HCT116 (cell line): ENCODE results near the gene HLA-DRA.

Source experiments
- CTCF ChIP-seq, 3 experiments: fragments of 200-600 bp in 1 of 3; sonication (generic) in 1 of 3; IDR thresholded peaks in 2 of 3; conservative IDR thresholded peaks in 1 of 3; 2 replicates each; pipeline ENCODE4 v1.5.1; 2012 to 2017; ENCODE audit warnings: low read depth in 2 of 3, low read length in 2 of 3, antibody characterized with exemption in 1 of 3, borderline replicate concordance in 1 of 3, control low read depth in 1 of 3, mild to moderate bottlenecking in 1 of 3, mixed read lengths in 1 of 3, mixed run types in 1 of 3, moderate library complexity in 1 of 3; ENCODE audit not compliant: insufficient read depth in 1 of 3
- EZH2 ChIP-seq: fragments of 200-600 bp; sonication (generic); IDR thresholded peaks from 2 replicates; pipeline ENCODE4 v1.6.1; 2017; ENCODE audit warnings: antibody characterized with exemption, mixed run types
- JUND ChIP-seq: IDR thresholded peaks from 2 replicates; pipeline ENCODE4 v1.6.1; 2012
- POLR2A ChIP-seq: IDR thresholded peaks from 2 replicates; pipeline ENCODE4 v1.7.0; 2011; ENCODE audit warnings: borderline replicate concordance; ENCODE audit not compliant: insufficient read depth, insufficient read length; ENCODE audit errors: extremely low read depth
- RAD21 ChIP-seq: IDR thresholded peaks from 2 replicates; pipeline ENCODE4 v1.6.1; 2012; ENCODE audit warnings: low read depth, mild to moderate bottlenecking
- REST ChIP-seq: IDR thresholded peaks from 2 replicates; pipeline ENCODE4 v1.6.1; 2012; ENCODE audit warnings: low read depth
- SIN3A ChIP-seq: IDR thresholded peaks from 2 replicates; pipeline ENCODE4 v1.6.1; 2012; ENCODE audit warnings: low read depth
- YY1 ChIP-seq: IDR thresholded peaks from 2 replicates; pipeline ENCODE4 v1.6.1; 2011; ENCODE audit warnings: low read length, low read depth, moderate library complexity, mild to moderate bottlenecking; ENCODE audit not compliant: insufficient replicate concordance; ENCODE audit errors: extremely low read depth
- ZFX ChIP-seq: fragments of 450-650 bp; IDR thresholded peaks from 2 replicates; pipeline ENCODE4 v1.6.1; 2017
- ZNF274 ChIP-seq: fragments of 200-500 bp; sonication (Bioruptor generic); IDR thresholded peaks from 2 replicates; pipeline ENCODE4 v1.6.1; 2014; ENCODE audit warnings: mild to moderate bottlenecking, low read depth, low read length, inconsistent platforms

GRCh38 chr6:32457054-32457453, 17.4 kb downstream of the HLA-DRA start:
- TF ChIP-seq CTCF (IDR thresholded peaks at IDR 0.05 in 2 of 3, conservative IDR thresholded peaks at IDR 0.05 in 1 of 3; ENCODE audit: borderline replicate concordance in 1 of 3, insufficient read depth in 1 of 3, low read depth in 2 of 3, low read length in 2 of 3) (no peak), POLR2A (no peak), RAD21 (no peak), ZNF274 (no peak), REST (no peak), ZFX (no peak), SIN3A (no peak), EZH2 (no peak), YY1 (no peak), JUND (no peak)
